Glutamatergic neuron (in vitro differentiated cells): ENCODE measurements around the gene GLI3. TPM values are rescaled to one million over a fixed set of nuclear protein-coding genes. Genes with fewer than 3 reads are reported as not detected.

ENCODE experiments used
- DNase-seq: peaks from one replicate; pipeline ENCODE4 v3.0.0; 2022
- H3K27ac Mint-ChIP-seq: one replicate; pipeline ENCODE4 v1.8.0; 2020; ENCODE audit warnings: mild to moderate bottlenecking, mixed read lengths, inconsistent platforms; ENCODE audit not compliant: unreplicated experiment
- H3K27me3 Mint-ChIP-seq: one replicate; pipeline ENCODE4 v1.8.0; 2020; ENCODE audit warnings: mild to moderate bottlenecking, moderate library complexity, mixed read lengths, inconsistent platforms; ENCODE audit not compliant: unreplicated experiment
- H3K36me3 Mint-ChIP-seq: one replicate; pipeline ENCODE4 v1.8.0; 2020; ENCODE audit warnings: mild to moderate bottlenecking, mixed read lengths, inconsistent platforms; ENCODE audit not compliant: unreplicated experiment
- H3K4me1 Mint-ChIP-seq: one replicate; pipeline ENCODE4 v1.8.0; 2020; ENCODE audit warnings: mild to moderate bottlenecking, low read depth, mixed read lengths, inconsistent platforms; ENCODE audit not compliant: unreplicated experiment
- H3K4me3 Mint-ChIP-seq: one replicate; pipeline ENCODE4 v1.8.0; 2020; ENCODE audit warnings: mild to moderate bottlenecking, mixed read lengths, inconsistent platforms; ENCODE audit not compliant: unreplicated experiment
- H3K9me3 Mint-ChIP-seq: one replicate; pipeline ENCODE4 v1.8.0; 2020; ENCODE audit warnings: mild to moderate bottlenecking, moderate library complexity, mixed read lengths, inconsistent platforms; ENCODE audit not compliant: unreplicated experiment
- total RNA-seq: library from RNA; stranded (reverse); fragmentation: NEBNext Ultra II Directional; extraction: Animal tissue kit (Norgen Biotek cat#: 25700); gene quantifications from one replicate; pipeline ENCODE4 v1.2.1, GENCODE V29; 2021; ENCODE audit not compliant: unreplicated experiment
- TF ChIP-seq, protein P1 (sequence below): fragments of 200-600 bp; sonication (generic); IDR thresholded peaks from one replicate; pipeline ENCODE4 v1.5.0; 2021; ENCODE audit not compliant: partially characterized antibody, unreplicated experiment

The GLI3 gene
- total RNA-seq, 1 donor from 2014 or later = 2.9 TPM

DNA sequence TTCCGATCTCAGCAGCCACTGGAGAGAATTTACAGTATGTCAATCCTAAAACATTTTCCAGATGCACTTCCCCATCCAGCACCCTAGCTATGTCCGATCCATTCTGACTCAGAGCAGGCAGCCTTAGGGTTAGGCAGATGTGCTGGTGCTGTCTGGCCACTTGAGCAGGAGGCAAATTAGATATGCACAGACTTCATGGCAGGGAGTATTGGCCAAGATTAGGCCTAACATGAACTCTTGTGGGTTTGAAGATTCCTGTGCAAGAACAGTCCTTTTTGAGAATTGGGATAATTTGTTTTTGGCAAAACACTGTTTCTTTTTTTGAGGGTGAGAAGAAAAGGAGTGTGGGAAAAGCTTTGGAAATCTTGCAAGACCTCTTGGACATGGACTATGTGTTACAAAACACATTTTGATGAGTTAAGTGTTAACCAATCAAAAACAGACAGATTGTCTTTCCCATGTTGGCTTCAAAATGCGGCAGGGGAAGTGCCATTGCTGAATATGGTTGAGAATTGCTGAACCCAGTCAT lies 315.5 kb downstream of the GLI3 start:
- Mint-ChIP-seq H3K27ac (no peak overlapping the region), H3K36me3 (no peaks in the 10 kb centered on the region), H3K27me3 (no peaks in the 10 kb centered on the region), H3K4me3 (no peak overlapping the region), H3K9me3 (peaks cover 2% of the 10 kb centered on the region), H3K4me1 (peaks cover 3% of the 10 kb centered on the region)
- TF ChIP-seq, protein P1, sequence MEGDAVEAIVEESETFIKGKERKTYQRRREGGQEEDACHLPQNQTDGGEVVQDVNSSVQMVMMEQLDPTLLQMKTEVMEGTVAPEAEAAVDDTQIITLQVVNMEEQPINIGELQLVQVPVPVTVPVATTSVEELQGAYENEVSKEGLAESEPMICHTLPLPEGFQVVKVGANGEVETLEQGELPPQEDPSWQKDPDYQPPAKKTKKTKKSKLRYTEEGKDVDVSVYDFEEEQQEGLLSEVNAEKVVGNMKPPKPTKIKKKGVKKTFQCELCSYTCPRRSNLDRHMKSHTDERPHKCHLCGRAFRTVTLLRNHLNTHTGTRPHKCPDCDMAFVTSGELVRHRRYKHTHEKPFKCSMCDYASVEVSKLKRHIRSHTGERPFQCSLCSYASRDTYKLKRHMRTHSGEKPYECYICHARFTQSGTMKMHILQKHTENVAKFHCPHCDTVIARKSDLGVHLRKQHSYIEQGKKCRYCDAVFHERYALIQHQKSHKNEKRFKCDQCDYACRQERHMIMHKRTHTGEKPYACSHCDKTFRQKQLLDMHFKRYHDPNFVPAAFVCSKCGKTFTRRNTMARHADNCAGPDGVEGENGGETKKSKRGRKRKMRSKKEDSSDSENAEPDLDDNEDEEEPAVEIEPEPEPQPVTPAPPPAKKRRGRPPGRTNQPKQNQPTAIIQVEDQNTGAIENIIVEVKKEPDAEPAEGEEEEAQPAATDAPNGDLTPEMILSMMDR = no peak
- DNase-seq = no peak

DNA sequence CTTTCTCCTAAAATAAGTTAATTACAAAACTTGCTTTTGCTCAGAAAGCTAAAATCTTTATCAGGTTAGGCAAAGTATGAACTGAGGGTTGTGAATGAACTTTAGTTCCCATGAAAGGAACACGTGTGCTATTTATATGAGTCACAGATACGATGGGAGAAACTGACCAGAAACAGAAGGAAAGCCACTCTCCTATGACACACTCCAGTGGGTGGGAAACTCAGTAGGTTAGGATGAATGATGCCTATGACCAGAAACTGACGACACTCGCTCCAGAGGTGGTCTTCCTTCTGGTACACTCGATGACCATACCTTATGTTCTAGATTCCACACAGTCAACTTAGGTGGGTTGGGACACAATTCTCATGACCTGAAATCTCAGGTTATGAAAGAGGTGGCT lies 318.4 kb downstream of the GLI3 start:
- Mint-ChIP-seq H3K36me3 (no peaks in the 10 kb centered on the region), H3K4me1 (peaks cover 3% of the 10 kb centered on the region), H3K4me3 (no peak overlapping the region), H3K27ac (no peak overlapping the region), H3K27me3 (no peaks in the 10 kb centered on the region), H3K9me3 (peaks cover 2% of the 10 kb centered on the region)
- DNase-seq = no peak
- TF ChIP-seq, protein P1 = no peak

DNA sequence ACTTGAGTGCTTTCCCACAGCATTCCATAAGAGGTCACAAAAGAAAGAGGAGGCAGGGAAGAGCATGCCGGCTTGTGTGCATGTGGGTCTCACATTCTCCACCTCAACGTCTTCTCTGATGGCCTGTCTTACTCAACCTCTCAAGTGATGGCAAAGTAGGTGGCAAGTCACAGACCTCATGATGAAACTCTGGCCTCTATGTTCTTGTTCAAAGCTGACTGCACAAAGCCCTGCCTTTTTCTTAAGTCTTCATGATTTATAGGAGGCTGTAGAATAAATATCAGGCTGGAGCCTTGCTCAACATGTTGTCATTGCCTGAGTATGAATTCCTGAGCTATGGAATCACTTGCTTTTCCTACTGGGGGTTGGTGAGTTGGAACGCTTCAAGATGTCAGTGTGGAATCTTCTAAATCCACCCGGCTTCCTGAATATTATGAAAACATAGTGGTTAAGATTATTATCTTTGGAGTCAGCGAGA lies 320.5 kb downstream of the GLI3 start:
- Mint-ChIP-seq H3K27me3 (no peaks in the 10 kb centered on the region), H3K27ac (no peak overlapping the region), H3K9me3 (no peaks in the 10 kb centered on the region), H3K4me3 (no peak overlapping the region), H3K4me1 (peaks cover 2% of the 10 kb centered on the region), H3K36me3 (no peaks in the 10 kb centered on the region)
- no peak for DNase-seq
- TF ChIP-seq, protein P1 = no peak

DNA sequence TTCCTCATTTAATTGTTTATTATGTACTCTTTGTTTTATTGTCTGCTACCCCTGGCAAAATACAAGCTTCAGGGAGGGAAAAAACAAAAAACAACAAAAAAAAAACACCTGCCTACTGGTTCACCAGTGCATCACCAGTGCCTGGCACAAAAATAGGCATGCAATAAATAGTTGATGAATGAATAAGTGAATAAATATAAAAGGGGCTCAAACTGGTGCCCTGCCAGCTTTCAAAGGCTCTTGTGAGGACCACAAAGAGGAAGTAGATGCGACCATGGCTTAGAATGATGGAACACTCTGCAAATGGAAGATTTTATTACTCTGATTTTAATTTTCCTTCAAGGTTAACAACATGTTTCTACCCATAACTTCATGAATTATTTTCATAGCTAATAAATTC lies 321.1 kb downstream of the GLI3 start:
- Mint-ChIP-seq H3K27ac (no peak overlapping the region), H3K4me1 (no peaks in the 10 kb centered on the region), H3K36me3 (no peaks in the 10 kb centered on the region), H3K9me3 (no peaks in the 10 kb centered on the region), H3K4me3 (no peak overlapping the region), H3K27me3 (no peaks in the 10 kb centered on the region)
- TF ChIP-seq, protein P1 = no peak
- DNase-seq = no peak

DNA sequence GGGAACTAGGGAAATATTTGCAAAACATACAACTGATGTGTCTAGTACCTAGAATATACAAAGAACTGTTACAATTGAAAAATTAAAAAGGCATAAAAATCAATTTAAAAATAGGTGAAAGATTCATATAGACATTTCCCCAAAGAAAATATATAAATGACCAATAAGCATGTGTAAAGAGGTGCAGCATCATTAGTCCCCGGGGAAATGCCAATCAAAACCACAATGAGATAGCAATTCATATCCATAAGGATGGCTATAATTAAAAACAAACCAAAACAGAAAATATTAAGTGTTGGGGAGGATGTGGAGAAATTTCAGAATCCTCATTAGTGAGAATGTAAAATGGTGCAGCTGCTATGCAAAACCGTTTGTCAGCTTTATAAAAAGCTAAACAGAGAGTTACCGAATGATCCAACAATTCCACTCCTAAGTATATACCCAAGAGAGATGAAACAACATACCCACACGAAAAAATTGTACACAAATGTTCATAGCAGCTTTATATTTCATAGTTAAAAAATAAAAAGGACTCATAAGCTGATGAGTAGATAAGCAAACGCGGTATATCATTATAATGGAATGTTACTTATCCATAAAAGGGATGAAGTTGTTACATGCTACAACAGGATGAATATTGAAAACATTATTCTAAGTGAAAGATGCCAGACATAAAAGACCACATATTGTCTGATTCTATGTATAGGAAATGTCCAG lies 324.0 kb downstream of the GLI3 start:
- H3K4me3 Mint-ChIP-seq = no peak overlapping the region
- TF ChIP-seq, protein P1 = no peak

More for the DNA sequence above, 324.0 kb downstream of the GLI3 start:
- Mint-ChIP-seq H3K9me3 (no peaks in the 10 kb centered on the region), H3K36me3 (no peaks in the 10 kb centered on the region), H3K27ac (no peak overlapping the region), H3K4me1 (no peaks in the 10 kb centered on the region), H3K27me3 (no peaks in the 10 kb centered on the region)
- DNase-seq = no peak
